Endothelial cell of umbilical vein (primary cell): ENCODE results near the gene ODF2L.

Experiments
- CTCF ChIP-seq, 2 donors: IDR thresholded peaks; 1 replicate in 1 of 2; 2 replicates in 1 of 2; pipeline ENCODE4 v1.5.1; 2011; ENCODE audit warnings: low read length in 2 of 2, mild to moderate bottlenecking in 2 of 2, moderate library complexity in 2 of 2, control low read depth in 1 of 2, inconsistent platforms in 1 of 2, low read depth in 1 of 2; ENCODE audit not compliant: insufficient read depth in 1 of 2; ENCODE audit errors: extremely low read depth in 1 of 2
- POLR2A ChIP-seq: IDR thresholded peaks from 2 replicates; pipeline ENCODE4 v1.6.1; 2012; ENCODE audit warnings: low read depth, mild to moderate bottlenecking, control low read depth, low read length

GRCh38 chr1:86370601-86371022, 25.5 kb downstream of the ODF2L start:
- TF ChIP-seq CTCF (IDR thresholded peaks at IDR 0.05; ENCODE audit: extremely low read depth in 1 of 2, insufficient read depth in 1 of 2, low read depth in 1 of 2, low read length in 2 of 2) (no peak), POLR2A (no peak)
